B cell (primary cell): Measurements from ENCODE around the gene MCOLN1. TPM values are rescaled to one million over a fixed set of nuclear protein-coding genes. Genes with fewer than 3 reads are reported as not detected.
"Not testable (repeated sequence)": the region's sequence is repeated elsewhere in the genome, so short reads cannot be mapped to it uniquely, and the experiment has no call there.

Experiments used
- ATAC-seq: fragments of 200-7000 bp; cut with Tn5 transposase; one replicate; pipeline ENCODE4 v1.10.0; 2021; ENCODE audit warnings: low read depth, mild to moderate bottlenecking, moderate number of reproducible peaks, moderate library complexity
- CTCF ChIA-PET: fragments of 350-600 bp; sonication (Branson Sonifier 250); formaldehyde crosslinking; loops from one replicate; lab custom pipeline; 2021; ENCODE audit warnings: antibody characterized with exemption, inconsistent platforms; lab: Charles Lee
- POLR2A ChIA-PET: fragments of 350-600 bp; sonication (Branson Sonifier 250); formaldehyde crosslinking; loops from one replicate; lab custom pipeline; 2021; ENCODE audit warnings: antibody characterized with exemption; lab: Charles Lee
- DNase-seq: peaks from one replicate; pipeline ENCODE4 v3.0.0; 2013
- H2AFZ ChIP-seq: 2 replicates; pipeline ENCODE4 v1.6.1; 2012; ENCODE audit warnings: mild to moderate bottlenecking, low read depth, low read length; ENCODE audit not compliant: insufficient read depth, poor library complexity, severe bottlenecking
- H3K27ac ChIP-seq, 2 donors: 1 replicate in 1 of 2; 2 replicates in 1 of 2; pipeline ENCODE4 v1.5.1; 2012 to 2013; ENCODE audit warnings: low read length in 2 of 2, mild to moderate bottlenecking in 2 of 2, moderate library complexity in 1 of 2
- H3K27me3 ChIP-seq, 4 experiments: fragments of 200-600 bp in 1 of 4; sonication (generic) in 1 of 4; replicated peaks in 1 of 4; 1 replicate in 2 of 4; 2 replicates in 2 of 4; pipeline versions ENCODE4 v1.6.1 to v1.7.0; 2013 to 2016; ENCODE audit warnings: low read length in 3 of 4, mild to moderate bottlenecking in 2 of 4, mixed read lengths in 1 of 4, moderate library complexity in 1 of 4; ENCODE audit not compliant: insufficient read depth in 4 of 4, control insufficient read depth in 3 of 4; ENCODE audit errors: control extremely low read depth in 1 of 4
- H3K36me3 ChIP-seq, 2 experiments: replicated peaks in 1 of 2; 1 replicate in 1 of 2; 2 replicates in 1 of 2; pipeline versions ENCODE4 v1.6.1 to v1.7.1; 2013; ENCODE audit warnings: low read length in 1 of 2; ENCODE audit not compliant: insufficient read depth in 2 of 2, control insufficient read depth in 1 of 2; ENCODE audit errors: control extremely low read depth in 1 of 2, extremely low read depth in 1 of 2
- H3K4me1 ChIP-seq, 2 donors: fragments of 200-600 bp in 1 of 2; sonication (generic) in 1 of 2; 1 replicate in 1 of 2; 2 replicates in 1 of 2; pipeline versions ENCODE4 v1.5.1 to v1.6.1; 2013 to 2017; ENCODE audit warnings: low read length in 2 of 2; ENCODE audit not compliant: control insufficient read depth in 2 of 2, insufficient read depth in 2 of 2
- H3K4me2 ChIP-seq: replicated peaks from 2 replicates; pipeline ENCODE3; 2012; ENCODE audit warnings: mild to moderate bottlenecking, low read depth, low read length; ENCODE audit not compliant: poor library complexity, severe bottlenecking
- H3K4me3 ChIP-seq, 5 experiments: fragments of 200-600 bp in 1 of 5; sonication (generic) in 1 of 5; 1 replicate in 3 of 5; 2 replicates in 2 of 5; pipeline versions ENCODE4 v1.5.1 to v1.7.0; 2011 to 2016; ENCODE audit warnings: low read length in 4 of 5, mild to moderate bottlenecking in 4 of 5, low read depth in 2 of 5, control low read depth in 1 of 5, moderate library complexity in 1 of 5; ENCODE audit not compliant: insufficient read depth in 1 of 5; ENCODE audit errors: control extremely low read depth in 1 of 5, extremely low read depth in 1 of 5
- H3K79me2 ChIP-seq: fragments of 200-600 bp; sonication (generic); one replicate; pipeline ENCODE4 v1.6.0; 2016; ENCODE audit warnings: low read length; ENCODE audit not compliant: control insufficient read depth, insufficient read depth
- H3K9ac ChIP-seq: fragments of 200-600 bp; sonication (generic); 2 replicates; pipeline ENCODE4 v1.6.1; 2017; ENCODE audit warnings: mild to moderate bottlenecking, low read length, moderate library complexity
- H3K9me3 ChIP-seq, 3 donors: one replicate each; pipeline versions ENCODE4 v1.6.1 to v1.7.1; 2013; ENCODE audit warnings: low read length in 2 of 3; ENCODE audit not compliant: control insufficient read depth in 2 of 3, insufficient read depth in 1 of 3; ENCODE audit errors: control extremely low read depth in 1 of 3
- H4K20me1 ChIP-seq: 2 replicates; pipeline ENCODE4 v1.6.0; 2012; ENCODE audit warnings: mild to moderate bottlenecking, low read length; ENCODE audit not compliant: insufficient read depth, control insufficient read depth, poor library complexity, severe bottlenecking
- H3K27ac Mint-ChIP-seq: one replicate; pipeline ENCODE4 v1.8.0; 2021; ENCODE audit warnings: mixed read lengths
- H3K27me3 Mint-ChIP-seq: one replicate; pipeline ENCODE4 v1.8.0; 2021; ENCODE audit warnings: mixed read lengths
- H3K4me1 Mint-ChIP-seq: one replicate; pipeline ENCODE4 v1.8.0; 2021; ENCODE audit warnings: mixed read lengths
- H3K4me3 Mint-ChIP-seq: one replicate; pipeline ENCODE4 v1.8.0; 2021; ENCODE audit warnings: mixed read lengths
- H3K9me3 Mint-ChIP-seq: one replicate; pipeline ENCODE4 v1.8.0; 2022; ENCODE audit warnings: mixed read lengths; ENCODE audit not compliant: insufficient read depth
- EZH2 ChIP-seq: IDR thresholded peaks from 2 replicates; pipeline ENCODE4 v1.6.1; 2012; ENCODE audit warnings: borderline replicate concordance, low read depth, mild to moderate bottlenecking, moderate library complexity, low read length; ENCODE audit not compliant: insufficient read depth, poor library complexity, severe bottlenecking
- WGBS: methylation state at CpG from one replicate; pipeline ENCODE4 v1.1.5; 2013; ENCODE audit warnings: missing lambda C conversion rate; ENCODE audit not compliant: insufficient coverage; 5-methylcytosine and 5-hydroxymethylcytosine counted together
- intact Hi-C: fragments of 100-400 bp; cut with micrococcal nuclease; formaldehyde crosslinking; loops from one replicate; pipeline ENCODE4 v1.10.0; 2022
- polyA plus RNA-seq: library from polyadenylated mRNA; depleted of rRNA; stranded (reverse); fragments of >200 nt; gene quantifications from 2 replicates; pipeline ENCODE4 v1.2.3, GENCODE V29; 2012
- total RNA-seq, 2 donors: library from RNA; stranded (reverse); fragments of 120-200 nt in 1 of 2; gene quantifications; 1 replicate in 1 of 2; 2 replicates in 1 of 2; pipeline versions ENCODE4 v1.2.3 to v1.2.4, GENCODE V29; 2013 to 2022
- TF ChIP-seq, protein P1 (sequence below): fragments of 200-600 bp; IDR thresholded peaks from one replicate; pipeline ENCODE4 v1.8.0; 2022; ENCODE audit warnings: antibody characterized with exemption, mild to moderate bottlenecking

Gene MCOLN1
- total and polyA plus RNA-seq, 2 donors (not counting 1 experiment from before 2014, with no cell fraction given): 12.5 to 19.0 TPM

DNA sequence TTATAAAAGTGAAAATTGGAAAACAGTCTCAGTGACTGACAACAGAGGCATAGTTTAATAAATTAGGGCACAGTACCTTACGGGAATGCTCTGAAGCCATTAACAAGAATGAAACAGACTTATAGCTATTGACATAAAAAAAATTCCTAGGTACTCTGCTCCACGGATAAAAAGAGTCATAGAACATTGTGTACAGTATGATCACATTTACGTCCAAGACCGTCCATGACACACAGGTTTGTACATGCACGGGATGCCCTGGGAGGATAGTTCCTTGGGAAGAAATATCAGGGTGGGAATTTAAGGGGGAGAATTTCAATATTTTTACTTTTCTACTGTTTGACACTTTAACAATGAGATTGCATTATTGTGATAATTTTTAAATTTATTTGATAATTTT lies 48.3 kb downstream of the MCOLN1 start:
- H3K27me3 Mint-ChIP-seq: peaks cover 6% of the 10 kb centered on the region
- CTCF ChIA-PET: interaction anchor here (0.5 kb wide), 1 partner anchor 17 kb away, joined by 3 read pairs; no protein-coding TSS in a partner anchor

GRCh38 chr19:7575434-7576040 lies 53.1 kb downstream of the MCOLN1 start:
- H3K9me3 Mint-ChIP-seq: no peaks in the 10 kb centered on the region
- no peak for TF ChIP-seq EZH2
- TF ChIP-seq, protein P1, sequence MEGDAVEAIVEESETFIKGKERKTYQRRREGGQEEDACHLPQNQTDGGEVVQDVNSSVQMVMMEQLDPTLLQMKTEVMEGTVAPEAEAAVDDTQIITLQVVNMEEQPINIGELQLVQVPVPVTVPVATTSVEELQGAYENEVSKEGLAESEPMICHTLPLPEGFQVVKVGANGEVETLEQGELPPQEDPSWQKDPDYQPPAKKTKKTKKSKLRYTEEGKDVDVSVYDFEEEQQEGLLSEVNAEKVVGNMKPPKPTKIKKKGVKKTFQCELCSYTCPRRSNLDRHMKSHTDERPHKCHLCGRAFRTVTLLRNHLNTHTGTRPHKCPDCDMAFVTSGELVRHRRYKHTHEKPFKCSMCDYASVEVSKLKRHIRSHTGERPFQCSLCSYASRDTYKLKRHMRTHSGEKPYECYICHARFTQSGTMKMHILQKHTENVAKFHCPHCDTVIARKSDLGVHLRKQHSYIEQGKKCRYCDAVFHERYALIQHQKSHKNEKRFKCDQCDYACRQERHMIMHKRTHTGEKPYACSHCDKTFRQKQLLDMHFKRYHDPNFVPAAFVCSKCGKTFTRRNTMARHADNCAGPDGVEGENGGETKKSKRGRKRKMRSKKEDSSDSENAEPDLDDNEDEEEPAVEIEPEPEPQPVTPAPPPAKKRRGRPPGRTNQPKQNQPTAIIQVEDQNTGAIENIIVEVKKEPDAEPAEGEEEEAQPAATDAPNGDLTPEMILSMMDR: no peak
- Histone ChIP-seq H3K79me2 (no peaks in the 10 kb centered on the region), H3K27ac (no peak overlapping the region), H4K20me1 (no peaks in the 10 kb centered on the region), H3K27me3 (no peaks in the 10 kb centered on the region), H2AFZ (no peak overlapping the region), H3K9me3 (no peaks in the 10 kb centered on the region), H3K4me3 (no peak overlapping the region), H3K4me2 (no peak overlapping the region), H3K36me3 (no peaks in the 10 kb centered on the region), H3K9ac (no peak overlapping the region), H3K4me1 (no peaks in the 10 kb centered on the region)
- POLR2A ChIA-PET: no interaction called here
- ATAC-seq (no peak), DNase-seq (no peak)
- H3K4me3 Mint-ChIP-seq: no peak overlapping the region
- H3K27ac Mint-ChIP-seq: no peak overlapping the region
- H3K27me3 Mint-ChIP-seq: peaks cover 10% of the 10 kb centered on the region
- intact Hi-C loops: no loop called here
- WGBS: no CpG with 5 or more reads among the region's 9 CpGs
- no peaks in the 10 kb centered on the region for H3K4me1 Mint-ChIP-seq
- CTCF ChIA-PET: no interaction called here

More for the DNA sequence above, 48.3 kb downstream of the MCOLN1 start:
- DNase-seq (no peak), ATAC-seq (no peak)
- no peak overlapping the region for H3K9ac ChIP-seq
- WGBS: no CpG with 5 or more reads among the region's 5 CpGs
- no peaks in the 10 kb centered on the region for H3K9me3 Mint-ChIP-seq
- no peaks in the 10 kb centered on the region for H3K36me3 ChIP-seq
- POLR2A ChIA-PET: no interaction called here
- no peak overlapping the region for H3K4me3 Mint-ChIP-seq
- no peaks in the 10 kb centered on the region for H3K27me3 ChIP-seq
- H3K4me1 ChIP-seq: no peaks in the 10 kb centered on the region
- no peaks in the 10 kb centered on the region for H4K20me1 ChIP-seq
- no peaks in the 10 kb centered on the region for H3K9me3 ChIP-seq
- H3K27ac Mint-ChIP-seq: no peak overlapping the region
- no peak overlapping the region for H3K4me2 ChIP-seq
- H3K4me1 Mint-ChIP-seq: peaks cover 2% of the 10 kb centered on the region
- intact Hi-C loops: no loop called here
- TF ChIP-seq, protein P1: no peak
- no peak for TF ChIP-seq EZH2
- no peak overlapping the region for H3K27ac ChIP-seq
- H3K79me2 ChIP-seq: no peaks in the 10 kb centered on the region
- H3K4me3 ChIP-seq: no peak overlapping the region
- no peak overlapping the region for H2AFZ ChIP-seq

DNA sequence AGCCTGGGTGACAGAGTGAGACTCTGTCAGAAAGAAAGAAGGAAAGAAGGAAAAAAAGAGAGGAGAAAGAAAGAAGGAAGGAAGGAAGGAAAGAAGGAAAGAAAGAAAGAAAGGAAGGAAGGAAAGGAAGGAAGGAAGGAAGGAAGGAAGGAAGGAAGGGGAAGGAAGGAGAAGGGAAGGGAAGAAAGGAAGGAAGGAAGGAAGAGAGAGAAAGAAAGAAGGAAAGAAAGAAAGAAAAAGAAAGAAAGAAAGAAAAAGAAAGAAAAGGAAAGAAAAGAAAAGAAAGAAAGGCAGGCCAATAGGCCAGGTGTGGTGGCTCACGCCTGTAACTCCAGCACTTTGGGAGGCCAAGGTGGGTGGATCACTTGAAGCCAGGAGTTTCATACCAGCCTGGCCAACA lies 55.0 kb downstream of the MCOLN1 start:
- H2AFZ ChIP-seq, H4K20me1 ChIP-seq, POLR2A ChIA-PET, H3K4me1 ChIP-seq, DNase-seq, ATAC-seq, H3K4me3 ChIP-seq, H3K4me2 ChIP-seq, H3K9me3 Mint-ChIP-seq, H3K4me3 Mint-ChIP-seq, intact Hi-C loops, H3K27ac ChIP-seq, H3K9me3 ChIP-seq, H3K27me3 ChIP-seq, H3K79me2 ChIP-seq, H3K36me3 ChIP-seq, H3K9ac ChIP-seq, H3K4me1 Mint-ChIP-seq, H3K27ac Mint-ChIP-seq: not testable (repeated sequence)
- 88% methylated on average over 1 of the region's 1 CpG for WGBS
- CTCF ChIA-PET: interaction anchor here (1.3 kb wide), 1 partner anchor 9 kb away, joined by 4 read pairs; no protein-coding TSS in a partner anchor
- peaks cover 10% of the 10 kb centered on the region for H3K27me3 Mint-ChIP-seq
